HG03442 (cell line): ENCODE data around the gene RFFL.
A peak's percentile ranks its signal among the peaks of the same experiment; 100 is the strongest.
"Not testable (repeated sequence)": the region's sequence is repeated elsewhere in the genome, so short reads cannot be mapped to it uniquely, and the experiment has no call there.

ENCODE experiments used
- ATAC-seq: cut with Tn5 transposase; IDR thresholded peaks from one replicate; pipeline ENCODE4 v1.9.1; 2021; ENCODE audit warnings: mild to moderate bottlenecking, moderate library complexity; ENCODE audit not compliant: unreplicated experiment

RFFL gene, protein sequence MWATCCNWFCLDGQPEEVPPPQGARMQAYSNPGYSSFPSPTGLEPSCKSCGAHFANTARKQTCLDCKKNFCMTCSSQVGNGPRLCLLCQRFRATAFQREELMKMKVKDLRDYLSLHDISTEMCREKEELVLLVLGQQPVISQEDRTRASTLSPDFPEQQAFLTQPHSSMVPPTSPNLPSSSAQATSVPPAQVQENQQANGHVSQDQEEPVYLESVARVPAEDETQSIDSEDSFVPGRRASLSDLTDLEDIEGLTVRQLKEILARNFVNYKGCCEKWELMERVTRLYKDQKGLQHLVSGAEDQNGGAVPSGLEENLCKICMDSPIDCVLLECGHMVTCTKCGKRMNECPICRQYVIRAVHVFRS

DNA sequence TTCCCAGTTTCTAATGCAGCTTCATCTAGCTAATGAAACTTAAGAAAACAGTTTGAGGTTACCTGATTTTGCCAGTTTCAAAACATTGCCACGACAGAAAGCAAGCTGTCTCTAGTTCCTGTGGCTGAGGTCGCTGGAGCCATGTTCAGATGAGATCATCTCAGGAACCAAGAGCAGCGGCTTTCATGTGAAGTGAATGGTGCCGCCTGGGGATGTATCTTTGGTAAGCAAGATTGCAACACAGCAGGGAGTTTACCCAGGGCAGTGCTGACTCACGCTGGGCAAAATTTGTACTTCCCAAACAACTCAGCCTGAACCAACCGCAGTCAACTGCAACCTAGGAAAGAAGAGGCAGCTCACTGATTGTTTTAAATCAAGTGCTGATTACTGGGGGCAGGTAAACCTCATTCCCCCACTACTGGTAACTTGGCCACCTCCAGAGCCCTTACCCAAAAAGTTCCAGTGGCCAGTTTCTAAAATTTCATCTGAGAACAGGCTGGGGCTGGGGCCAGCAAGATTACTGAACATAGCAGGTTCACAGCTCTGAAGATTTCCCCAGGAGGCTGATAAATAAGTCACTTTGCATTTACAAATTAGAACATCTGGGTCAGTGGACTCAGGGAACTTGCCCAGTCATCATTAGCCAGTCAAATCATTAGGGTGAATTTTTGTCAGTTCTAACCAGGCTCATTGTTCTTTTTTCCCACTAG lies at the start of gene RFFL:
RFFL (minus strand) TSS at position 194 of the 710 bp plus-strand sequence. CDS start 37,154 bp downstream, outside the sequence.
- ATAC-seq: peak; percentile 86

DNA sequence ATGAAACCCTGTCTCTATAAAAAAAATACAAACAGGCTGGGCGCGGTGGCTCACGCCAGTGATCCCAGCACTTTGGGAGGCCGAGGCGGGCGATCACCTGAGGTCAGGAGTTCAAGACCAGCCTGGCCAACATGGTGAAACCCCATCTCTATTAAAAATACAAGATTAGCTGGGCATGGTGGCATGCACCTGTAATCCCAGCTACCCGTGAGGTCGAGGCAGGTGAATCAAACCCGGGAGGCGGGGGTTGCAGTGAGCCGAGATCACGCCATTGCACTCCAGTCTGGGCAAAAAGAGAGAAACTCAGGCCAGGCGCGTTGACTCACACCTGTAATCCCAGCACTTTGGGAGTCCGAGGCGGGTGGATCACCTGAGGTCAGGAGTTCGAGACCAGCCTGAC lies 47.3 kb upstream of the RFFL start:
- not testable (repeated sequence) for ATAC-seq

DNA sequence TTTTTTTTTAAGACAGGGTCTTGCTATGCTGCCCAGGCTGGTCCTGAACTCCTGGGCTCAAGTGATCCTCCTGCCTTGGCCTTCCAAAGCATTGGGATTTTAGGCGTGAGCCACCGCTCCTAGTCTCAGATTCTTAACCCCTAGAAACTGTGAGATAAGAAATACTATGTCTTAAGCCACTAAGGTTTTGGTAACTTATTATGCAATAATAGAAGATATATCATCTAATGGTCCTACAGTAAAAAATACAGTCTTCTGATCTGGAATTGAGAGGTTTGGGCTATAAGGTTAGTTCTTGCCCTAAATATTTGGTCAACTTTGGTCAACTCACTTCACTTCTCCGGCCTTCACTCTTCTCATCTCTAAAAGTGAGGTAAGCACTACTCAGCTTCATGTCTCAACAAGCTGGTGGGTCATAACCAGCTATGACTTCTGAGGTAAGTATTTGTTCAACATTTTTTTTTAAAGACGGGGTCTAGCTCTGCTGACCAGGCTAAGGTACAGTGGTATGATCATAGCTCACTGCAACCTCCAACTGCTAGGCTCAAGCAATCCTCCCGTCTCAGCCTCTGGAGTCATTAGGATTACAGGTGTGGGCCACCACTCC lies 41.4 kb upstream of the RFFL start:
- ATAC-seq: no peak

DNA sequence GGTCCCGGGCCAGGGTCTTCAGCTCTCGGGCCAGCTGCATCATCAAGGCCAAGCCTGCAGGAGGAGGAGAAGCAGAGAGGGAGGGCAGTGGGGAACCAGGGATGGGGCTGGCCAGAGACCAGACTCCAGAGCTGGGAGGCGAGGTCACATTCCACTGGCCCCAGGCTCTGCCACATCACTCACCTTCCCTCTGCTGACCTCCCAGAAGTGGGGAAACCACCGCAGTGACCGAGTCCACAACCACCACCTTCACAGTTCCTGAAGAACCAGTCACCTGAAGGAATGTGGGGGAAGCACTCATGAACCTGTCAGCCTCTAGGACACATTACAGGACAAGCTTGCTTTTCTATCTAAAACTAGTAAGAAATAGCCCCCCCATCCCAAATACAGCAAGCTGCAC lies 39.8 kb upstream of the RFFL start:
- ATAC-seq: no peak

DNA sequence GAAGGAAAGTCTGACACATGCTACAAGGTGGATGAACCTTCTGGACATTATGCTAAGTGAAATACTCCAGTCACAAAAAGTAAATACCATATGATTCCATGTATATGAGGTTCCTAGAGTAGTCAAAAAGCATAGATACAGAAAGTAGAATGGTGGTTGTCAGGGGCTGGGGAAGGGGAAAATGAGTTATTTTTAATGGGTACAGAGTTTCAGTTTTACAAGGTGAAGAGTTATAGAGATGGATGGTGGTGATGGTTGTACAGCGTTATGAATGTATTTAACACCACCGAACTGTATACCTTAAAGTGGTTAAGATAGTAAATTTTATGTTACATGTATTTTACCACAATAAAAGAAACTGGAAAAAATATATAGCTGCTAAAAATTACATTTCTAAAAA lies 38.2 kb upstream of the RFFL start:
- no peak for ATAC-seq

DNA sequence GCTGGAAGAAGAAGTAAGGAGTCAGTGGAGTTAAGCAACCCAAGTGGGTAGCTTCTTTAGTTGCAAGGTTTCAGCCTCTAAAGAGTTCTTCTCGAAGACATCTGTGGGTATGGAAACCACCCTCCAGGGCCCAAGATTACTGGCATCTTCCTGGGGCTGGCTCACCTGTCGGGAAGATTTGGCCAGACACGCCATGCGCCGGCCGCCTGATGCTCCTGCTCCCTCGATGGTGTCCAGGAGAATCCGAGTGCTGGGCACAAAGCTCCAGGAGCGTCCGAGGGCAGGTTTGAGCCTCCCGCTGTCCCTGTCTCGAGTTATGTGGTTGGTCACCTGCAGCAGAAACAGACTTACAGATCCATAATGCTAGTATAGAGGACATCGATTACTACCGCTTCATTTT lies 37.5 kb upstream of the RFFL start:
- ATAC-seq: no peak

DNA sequence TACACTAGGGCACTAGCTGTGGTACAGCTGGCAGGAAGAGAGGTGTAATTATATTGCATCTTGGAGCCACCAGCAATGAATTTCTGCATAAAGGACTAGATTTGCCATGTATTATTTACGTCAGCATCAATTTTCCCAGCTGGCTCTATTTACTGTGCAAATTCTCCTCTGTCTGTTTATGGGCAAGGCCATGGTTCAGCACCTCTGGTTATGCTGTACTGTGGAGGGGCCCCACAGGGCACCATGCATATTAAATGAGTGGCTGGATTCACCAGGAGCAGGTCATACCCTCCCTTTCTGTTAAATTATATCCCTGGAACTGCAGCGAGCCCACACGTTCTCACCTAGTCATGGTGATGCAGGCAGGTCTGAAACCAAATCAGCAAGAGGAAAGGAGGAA lies 36.4 kb upstream of the RFFL start:
- no peak for ATAC-seq

DNA sequence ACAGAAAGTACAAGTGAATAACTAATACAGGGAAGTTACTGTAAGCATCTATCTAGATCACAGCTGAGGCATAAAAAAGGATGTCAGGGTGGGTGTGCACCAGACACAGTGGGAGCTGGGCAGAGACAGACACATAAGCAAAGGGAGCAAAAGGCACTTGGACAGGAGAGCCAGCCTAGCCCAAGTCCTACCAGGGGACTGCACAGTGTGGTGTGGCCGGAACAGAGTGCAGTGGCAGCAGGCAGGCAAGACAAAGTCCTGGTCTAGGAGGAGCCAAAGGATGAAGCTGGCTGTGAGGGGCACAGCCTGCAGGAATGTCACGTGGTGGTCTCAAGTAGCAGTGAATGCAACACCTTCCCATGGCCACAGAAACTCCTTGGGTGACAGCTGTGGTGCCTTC lies 34.3 kb upstream of the RFFL start:
- no peak for ATAC-seq

DNA sequence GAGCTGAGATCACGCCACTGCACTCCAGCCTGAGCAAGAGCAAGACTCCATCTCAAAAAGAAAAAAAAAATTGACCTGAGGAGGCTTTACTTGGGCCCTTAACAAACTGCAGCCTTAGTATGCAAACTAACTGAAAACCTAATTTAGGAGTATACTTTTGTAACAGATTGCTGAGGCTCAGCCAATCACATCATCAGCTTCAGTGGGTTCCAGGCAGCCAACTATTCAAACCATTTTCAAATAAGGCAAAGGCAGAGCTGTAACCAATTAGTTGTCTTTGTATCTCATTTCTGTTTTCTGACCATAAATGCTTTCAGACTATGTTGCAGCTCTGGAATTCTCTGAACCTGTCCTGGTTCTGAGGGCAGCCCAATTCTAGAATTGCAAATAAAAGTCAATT lies 32.2 kb upstream of the RFFL start:
- ATAC-seq: no peak

DNA sequence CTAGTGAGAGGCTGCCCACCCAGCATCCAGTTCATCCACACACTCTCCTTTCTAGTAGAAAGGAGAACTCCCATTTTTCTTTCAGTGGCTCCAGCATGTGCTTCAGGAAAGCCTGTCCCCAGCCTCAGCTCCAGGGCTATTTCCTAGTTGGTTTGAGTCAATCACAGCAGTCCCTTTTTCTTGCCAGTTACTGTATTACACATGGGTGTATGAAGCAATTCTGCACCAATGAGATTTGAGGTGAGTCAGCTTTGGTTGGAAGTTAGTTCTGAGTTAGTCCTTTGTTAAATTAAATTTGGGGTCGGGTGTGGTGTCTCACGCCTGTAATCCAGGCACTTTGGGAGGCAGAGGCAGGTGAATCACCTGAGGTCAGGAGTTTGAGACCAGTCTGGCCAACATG lies 31.4 kb upstream of the RFFL start:
- ATAC-seq: no peak

DNA sequence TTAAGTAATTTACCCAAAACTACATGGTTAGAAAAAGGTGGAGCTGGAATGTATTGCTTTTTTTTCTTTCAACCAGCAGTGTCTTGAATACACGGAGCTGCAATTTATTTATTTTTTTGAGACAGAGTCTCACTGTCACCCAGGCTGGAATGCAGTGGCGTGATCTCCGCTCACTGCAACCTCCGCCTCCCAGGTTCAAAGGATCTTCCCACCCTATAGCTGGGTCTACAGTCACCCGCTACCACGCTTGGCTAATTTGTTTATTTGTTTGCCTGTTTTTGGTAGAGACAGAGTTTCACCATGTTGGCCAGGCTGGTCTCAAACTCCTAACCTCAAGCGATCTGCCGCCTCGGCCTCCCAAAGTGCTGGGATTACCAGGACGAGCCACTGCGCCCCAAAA lies 27.2 kb upstream of the RFFL start:
- not testable (repeated sequence) for ATAC-seq

DNA sequence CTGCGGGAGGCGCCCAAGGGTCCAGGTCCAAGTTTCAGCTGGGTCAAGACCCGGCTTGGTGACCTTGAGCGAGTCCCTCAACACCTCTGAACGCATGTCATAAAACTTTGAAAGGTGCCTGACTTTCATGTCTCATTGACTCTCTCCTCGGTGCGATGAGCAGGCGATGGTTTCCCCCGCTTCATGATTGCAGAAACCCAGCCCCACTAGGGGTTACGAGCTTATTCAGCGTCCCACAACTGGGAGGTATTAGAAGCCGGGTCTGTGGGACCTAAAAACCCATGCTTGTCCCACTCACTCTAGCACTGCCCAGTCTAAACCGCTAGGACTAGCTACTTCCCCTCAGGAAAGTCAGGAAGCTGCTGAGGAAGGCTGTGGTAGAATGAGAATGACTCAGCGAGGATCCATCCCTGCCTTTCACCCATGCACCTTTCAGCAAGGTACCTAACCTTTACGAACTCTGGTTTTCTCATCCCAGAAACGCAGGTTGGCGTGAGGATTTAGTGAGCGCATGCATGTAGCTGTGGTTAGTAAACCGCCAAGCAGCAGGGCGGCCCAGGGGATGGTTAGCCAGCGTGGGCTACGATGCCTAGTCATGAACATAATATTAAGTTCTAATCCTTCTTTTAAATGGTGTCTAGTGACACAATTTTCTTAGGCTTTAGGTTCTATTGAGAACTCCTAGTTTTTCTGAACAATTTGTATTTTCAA lies 26.2 kb upstream of the RFFL start:
- ATAC-seq: peak; percentile 22

DNA sequence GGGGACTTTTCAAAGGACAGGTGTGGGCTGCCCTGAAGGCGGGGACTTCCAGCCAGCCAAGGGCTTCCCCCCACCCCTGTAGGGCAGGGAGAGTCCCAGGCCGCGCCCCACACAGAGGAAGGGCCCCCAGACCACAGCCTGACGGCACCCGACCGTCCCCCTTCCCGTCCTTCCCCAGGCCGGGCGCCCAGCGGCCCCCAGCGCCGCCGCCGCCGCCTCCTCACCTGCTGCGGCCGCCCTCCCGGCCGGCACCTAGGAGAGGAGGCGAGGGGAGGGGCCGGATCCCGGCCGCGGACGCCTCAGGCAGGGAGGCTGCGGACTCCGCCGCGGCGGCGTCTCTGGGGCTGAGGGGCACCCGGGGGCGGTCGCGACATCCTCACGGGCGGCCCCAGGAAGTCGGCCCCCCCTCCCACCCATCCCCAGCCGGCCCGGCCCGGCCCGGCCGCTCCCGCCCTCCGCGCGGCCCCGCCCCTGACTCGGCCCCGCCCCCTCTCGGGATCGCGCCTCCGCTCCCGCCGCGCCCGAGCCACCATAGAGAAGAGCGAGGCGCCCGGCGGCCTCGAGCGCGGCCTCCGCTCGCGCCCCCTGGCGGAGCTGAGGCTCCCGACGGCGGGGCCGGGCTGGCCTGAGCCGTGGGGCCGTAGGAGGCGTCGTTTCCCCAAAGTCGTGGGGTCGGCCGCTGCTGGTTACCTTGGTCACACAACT lies 25.5 kb upstream of the RFFL start:
- peak; percentile 84 for ATAC-seq

DNA sequence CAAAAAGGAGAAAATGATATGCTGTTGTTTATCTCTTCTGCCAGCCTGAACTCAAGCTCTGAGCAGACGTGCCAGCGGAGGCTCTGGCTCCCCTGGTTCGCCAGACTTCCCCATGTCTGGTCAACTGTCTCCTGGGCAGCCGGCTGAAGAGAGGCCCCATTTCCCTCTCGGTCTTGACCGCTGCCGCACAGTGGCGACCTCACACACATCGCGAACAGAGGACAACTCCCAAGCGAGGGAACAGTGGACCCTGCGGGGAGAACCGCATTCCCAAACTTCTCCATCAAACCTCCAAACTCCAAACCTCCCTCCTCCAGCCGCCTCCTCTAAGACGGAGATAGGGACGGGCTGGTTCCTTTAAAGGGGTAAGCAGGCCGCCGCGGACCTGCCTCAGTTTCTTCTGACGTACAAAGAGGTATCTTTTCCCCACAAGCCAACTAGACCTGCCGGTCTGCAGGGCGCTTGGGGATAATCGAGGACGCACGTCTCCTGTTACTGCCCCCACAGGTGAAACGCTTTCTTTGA lies 24.9 kb upstream of the RFFL start:
- ATAC-seq: no peak

DNA sequence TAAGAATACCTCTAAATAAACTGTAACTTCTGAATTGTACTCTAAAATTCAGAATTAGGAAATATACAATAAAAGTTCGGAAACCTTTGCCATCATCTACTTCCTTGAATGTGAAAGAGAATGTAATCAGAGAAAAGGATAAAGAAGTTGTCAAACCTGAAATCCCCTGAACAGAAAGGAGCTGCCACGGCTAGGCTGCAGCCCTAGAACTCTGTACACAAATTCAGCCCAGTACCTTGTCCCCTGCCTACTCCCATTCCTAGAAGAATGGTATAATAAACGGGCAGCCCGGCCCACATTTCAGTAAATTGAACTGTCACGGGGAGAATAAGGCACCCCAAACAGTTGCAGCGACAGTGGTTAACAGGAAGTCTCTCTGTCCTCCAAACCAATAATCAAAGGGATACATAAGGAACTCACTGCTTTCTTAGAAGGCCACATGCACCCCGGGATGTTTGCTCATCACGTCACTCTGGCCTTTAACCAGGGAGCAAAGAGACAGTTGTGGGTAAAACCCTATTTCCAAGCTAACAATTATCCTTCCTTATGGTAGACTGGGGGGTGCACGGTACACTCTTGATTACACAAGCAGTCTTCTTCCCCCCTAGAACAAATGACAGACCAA lies 24.3 kb upstream of the RFFL start:
- ATAC-seq: no peak

DNA sequence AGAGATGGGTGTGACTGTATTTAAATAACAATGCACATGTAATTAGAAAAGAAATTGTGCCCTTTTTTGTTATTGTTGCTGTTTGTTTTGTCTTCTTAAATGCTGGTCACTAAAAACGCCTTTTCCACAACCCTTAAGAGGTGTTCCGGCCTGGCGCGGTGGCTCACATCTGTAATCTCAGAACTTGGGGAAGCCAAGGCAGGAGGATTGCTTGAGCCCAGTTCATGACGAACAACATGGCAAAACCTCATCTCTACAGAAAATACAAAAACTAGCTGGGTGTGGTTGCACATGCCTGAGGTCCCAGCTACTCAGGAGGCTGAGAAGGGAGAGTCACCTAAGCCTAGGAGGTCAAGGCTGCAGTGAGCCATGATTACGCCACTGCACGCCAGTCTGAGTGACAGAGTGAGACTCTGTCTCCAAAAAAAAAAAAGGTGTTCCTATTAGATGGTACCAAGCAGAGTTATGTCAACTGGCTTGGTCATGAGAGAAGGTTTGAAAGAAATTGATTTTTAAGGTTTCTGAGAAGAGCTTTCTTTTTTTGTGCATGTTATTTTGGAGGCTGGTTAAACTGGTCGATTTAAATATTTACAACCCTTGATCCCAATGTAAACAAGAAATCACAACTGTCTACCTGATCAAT lies 23.5 kb upstream of the RFFL start:
- ATAC-seq: no peak

DNA sequence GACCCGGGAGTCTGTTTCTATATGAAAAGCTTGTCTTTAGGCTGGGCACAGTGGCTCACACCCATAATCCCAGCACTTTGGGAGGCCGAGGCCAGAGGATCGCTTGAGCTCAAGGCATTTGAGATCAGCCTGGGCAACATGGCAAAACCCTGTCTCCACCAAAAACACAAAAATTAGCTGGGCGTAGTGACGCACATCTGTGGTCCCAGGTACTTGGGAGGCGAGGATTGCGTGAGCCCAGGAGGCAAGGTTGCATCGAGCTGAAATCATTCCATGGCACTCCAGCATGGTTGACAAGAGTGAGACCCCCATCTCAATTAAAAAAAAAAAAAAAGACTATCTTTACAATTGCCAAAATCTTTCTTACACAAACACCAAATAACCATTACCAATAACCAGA lies 22.7 kb upstream of the RFFL start:
- ATAC-seq: no peak

DNA sequence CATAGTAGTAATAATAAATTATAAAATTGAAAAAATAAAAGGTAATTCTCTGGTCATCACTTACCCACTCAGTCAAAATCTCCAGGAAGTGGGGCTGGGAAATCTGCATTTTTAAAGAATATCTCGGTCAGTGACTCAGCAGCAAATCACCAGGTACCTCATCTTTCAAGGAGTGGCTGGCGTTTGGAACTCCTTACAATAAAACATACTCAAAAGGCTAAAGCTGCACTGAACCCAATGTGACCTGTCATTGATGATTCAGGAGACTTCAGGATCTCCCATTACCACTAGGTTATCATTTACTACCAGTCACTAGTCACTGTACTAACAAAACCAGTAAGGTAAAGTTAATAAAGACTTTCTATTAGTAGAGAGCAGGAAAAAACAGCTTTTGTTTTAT lies 21.5 kb upstream of the RFFL start:
- no peak for ATAC-seq

DNA sequence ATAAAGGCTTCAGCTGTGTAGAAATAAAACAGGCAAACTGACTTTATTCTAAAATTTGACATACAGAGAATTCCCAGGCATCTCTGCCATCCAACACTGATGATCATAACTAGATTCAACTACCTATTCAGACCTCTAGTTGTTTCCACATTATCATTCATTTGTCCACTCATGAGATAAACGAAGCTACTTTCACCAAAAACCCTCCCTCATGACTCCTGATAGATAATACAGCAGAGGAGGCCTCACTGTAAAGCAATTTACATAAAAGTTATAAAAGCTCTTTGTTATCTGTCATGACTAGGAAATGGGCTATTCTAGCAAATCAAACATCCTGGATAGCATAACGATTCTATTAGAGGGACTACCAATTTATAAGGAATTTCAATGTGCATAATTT lies 19.6 kb upstream of the RFFL start:
- ATAC-seq: no peak
